GM18907 (cell line): ENCODE measurements around the gene SDCCAG8.

Experiments used
- ATAC-seq: cut with Tn5 transposase; IDR thresholded peaks from one replicate; pipeline ENCODE4 v1.9.1; 2021; ENCODE audit warnings: mild to moderate bottlenecking, moderate library complexity; ENCODE audit not compliant: unreplicated experiment

SDCCAG8 gene

GRCh38 chr1:243379208-243379607, 123.4 kb downstream of the SDCCAG8 start:
- ATAC-seq = no peak

DNA sequence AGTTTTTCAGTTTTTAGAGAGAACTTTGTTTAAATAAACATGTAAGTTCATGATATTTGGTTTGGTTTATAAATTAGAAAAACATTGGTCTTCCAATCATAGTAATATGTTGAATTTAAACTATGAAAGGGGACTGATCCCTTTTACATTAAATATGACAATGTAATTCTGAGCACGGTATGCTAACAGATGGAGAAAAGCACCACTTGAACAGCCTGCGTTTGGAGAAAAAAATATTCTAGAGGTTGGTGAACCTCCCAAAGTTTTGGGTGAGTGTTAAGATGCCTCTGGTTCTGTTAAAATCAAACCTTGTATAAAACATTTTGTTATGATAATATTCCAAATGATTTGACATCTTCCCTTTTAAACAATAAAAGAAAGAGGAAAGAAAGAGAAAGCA, 123.9 kb downstream of the SDCCAG8 start:
- ATAC-seq = no peak

GRCh38 chr1:243388276-243388675, 132.4 kb downstream of the SDCCAG8 start:
- ATAC-seq = no peak

DNA sequence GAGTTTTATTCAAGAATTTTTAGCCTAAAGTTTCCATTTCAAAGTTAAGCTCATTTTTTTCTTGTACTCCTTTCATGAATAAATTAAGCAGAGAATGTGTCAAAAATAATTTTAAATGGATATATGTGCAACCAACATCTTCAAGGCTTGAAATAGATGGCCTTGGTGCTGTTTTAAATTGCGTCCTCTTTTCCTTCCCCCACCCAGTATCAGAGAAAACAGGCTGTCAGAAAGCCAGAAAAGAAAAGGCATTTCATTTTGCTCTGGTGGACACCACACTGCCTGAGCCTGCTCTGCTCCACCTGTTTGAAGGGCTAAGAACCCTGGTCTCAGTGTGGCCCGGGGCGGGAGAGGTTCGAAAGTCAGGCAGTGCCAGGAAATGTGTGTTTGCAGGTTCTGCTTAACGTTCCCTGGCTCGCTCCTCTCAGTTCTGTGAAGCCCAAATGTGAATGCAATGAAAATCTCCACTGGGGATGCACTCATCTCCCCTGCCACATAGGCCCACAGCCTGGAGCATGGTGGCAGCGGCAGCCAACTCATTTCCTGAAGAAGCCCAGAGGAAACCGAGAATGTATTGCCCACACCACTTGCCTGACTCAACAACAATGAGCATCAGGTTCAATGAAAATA, 134.4 kb downstream of the SDCCAG8 start:
- ATAC-seq = no peak

- no peak for ATAC-seq
Measured at GRCh38 chr1:243391355-243391754, 135.5 kb downstream of the SDCCAG8 start.

- ATAC-seq = no peak
Measured at GRCh38 chr1:243393096-243393495, 137.3 kb downstream of the SDCCAG8 start.

DNA sequence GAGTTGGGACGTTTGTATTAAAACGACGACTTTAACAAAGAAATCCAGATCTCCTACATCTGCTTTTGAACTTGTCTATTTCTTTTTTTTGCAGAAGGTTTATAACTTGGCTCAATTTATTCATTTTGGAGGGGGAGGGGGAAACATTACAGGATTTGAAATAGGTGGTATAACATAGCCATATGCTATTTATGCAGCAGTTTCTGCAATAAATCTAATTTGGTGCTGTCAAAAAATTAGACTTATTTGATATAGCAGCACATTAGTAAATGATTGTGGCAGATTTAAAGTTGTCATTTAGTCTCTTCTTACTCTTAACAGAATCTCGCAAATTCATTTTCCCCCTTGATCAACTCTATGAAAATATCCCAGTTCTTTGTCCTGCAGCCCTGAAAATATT, 138.2 kb downstream of the SDCCAG8 start:
- no peak for ATAC-seq

DNA sequence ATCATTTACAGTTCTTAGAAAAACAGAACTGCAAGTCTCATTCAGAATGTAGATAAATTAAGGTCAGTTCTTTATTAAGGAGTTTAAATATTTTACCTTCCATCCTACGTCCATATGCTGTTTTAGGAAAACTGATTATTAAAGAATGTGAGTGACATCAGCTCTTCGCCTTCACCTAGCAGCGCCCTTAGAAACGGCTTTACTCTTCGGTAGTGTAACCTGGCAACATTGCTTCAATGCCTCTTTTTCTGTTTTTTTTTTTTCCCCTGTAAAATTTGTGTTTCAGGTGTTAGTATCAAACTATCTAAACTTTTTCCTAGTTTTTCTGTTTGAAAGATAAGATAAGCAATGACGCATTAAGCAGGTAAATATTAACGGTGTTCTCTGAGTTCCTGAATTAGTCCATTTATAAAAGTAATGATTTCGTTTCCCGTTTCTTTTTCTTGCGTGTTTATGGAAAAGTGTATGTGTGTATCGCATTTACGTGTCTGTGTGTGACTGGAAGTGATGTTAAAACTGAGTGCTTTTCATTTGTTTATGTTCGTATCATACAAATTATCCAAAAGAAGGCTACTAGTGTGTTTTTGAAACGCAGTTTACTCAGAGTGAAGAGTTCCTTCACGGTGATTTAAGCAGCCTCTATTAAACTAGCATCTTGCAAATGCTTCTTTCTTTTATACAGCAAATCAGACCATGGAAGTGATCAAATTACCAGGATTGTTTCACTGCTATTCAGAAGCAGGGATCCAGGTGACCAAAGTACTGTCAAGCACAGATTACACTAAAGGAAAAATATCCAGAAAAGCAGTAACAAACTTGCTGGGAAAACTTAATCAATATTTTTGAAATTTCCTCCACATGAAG, 139.0 kb downstream of the SDCCAG8 start:
- ATAC-seq = no peak

GRCh38 chr1:243396424-243396823, 140.6 kb downstream of the SDCCAG8 start:
- ATAC-seq = no peak

- no peak for ATAC-seq
Measured at GRCh38 chr1:243396876-243397275, 141.0 kb downstream of the SDCCAG8 start.

GRCh38 chr1:243397613-243398321, 141.9 kb downstream of the SDCCAG8 start:
- ATAC-seq = no peak

DNA sequence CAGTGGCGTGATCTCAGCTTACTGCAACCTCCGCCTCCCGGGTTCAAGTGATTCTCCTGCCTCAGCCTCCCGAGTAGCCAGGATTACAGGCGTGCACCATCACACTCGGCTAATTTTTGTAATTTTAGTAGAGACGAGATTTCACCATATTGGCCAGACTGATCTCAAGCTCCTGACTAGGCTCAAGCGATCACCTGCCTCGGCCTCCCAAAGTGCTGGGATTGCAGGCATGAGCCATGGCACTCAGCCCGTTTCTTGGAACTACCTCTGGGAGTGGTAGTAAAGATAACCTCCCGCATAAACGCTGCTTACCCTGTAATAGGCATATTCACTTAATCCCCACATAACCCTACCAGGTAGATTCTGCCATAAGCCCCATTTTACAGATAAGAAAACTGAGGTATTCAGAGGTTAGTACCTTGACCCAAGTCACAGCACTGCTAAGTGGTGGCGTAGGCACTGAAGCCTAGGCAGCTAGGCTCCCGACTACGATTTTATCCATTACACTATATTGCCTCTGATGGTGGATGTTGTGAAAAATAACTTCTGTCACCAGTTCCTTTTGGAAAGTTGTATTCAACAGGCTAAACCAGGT, 143.8 kb downstream of the SDCCAG8 start:
- no peak for ATAC-seq

- no peak for ATAC-seq
Measured at GRCh38 chr1:243402868-243403267, 147.0 kb downstream of the SDCCAG8 start.

GRCh38 chr1:243406424-243406823, 150.6 kb downstream of the SDCCAG8 start:
- ATAC-seq = no peak

GRCh38 chr1:243407284-243408018, 151.6 kb downstream of the SDCCAG8 start:
- no peak for ATAC-seq

- ATAC-seq = no peak
Measured at GRCh38 chr1:243408479-243408878, 152.6 kb downstream of the SDCCAG8 start.

DNA sequence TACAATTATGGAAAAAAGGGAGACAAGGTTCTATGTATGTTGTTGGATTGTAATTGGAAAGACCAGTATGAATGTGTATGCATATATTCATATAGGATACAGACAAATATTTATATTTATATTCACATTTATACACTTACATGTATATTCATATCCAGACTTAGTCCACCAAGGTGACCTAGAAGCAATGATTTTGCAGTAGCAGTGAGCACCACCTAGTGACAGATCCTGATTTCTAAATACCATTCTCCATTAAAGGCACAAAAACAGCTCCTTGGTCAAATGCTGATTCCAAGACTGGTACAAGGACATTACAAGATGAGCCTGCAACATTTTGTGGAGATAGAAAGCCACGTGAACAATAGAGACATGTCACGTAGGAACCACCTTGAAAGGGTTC, 153.4 kb downstream of the SDCCAG8 start:
- no peak for ATAC-seq

GRCh38 chr1:243411472-243411871, 155.6 kb downstream of the SDCCAG8 start:
- no peak for ATAC-seq

DNA sequence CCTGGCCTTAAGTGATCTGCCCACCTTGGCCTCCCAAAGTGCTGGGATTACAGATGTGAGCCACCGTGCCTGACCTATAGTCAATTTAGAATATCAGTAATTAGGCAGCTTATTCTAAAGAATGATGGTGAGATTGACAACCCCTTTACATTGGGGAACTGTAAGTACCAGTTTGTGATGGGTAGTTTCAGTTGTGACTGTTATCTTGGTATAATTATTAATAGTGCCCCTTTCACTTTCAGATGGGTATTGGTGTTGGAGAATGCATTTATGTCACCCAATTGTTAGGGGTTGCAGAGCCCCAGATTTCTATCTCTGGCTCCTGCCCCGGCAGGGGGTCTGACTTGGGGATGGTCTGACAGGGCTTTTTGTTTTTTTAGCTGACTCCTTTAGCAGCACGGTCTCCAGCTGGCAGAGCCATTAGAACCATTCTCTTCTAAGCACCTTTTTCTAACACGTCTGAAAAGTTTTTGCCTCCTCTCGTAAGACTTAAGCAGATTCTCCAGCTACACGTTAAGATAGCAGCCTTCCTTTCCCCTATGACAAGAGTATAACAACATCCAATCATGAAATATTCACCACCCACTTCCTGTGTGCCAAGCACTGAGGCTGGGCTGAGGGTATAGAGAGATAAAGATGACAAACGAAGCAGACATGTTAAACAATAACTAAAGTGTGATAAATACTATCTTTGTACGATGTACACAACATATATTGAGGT, 157.8 kb downstream of the SDCCAG8 start:
- ATAC-seq = peak; percentile 74

DNA sequence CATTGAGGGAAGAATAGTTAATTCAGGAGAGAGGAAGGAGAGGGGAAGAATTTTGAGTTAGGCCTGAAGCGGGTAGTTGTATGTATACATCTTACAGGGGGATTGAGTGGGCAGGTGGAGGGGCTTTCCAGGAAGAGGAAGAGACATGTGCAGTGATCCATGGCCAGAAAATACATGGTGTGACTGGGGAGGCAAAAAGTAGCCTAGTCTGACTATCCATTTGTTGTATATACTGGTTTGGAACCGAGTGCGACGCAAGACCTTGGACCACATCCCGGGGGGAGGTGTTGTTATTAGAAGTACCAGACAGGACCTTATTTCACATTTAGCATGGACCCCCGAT, 158.3 kb downstream of the SDCCAG8 start:
- no peak for ATAC-seq
